ENCODE data around the gene ZNF837. TPM values are rescaled to one million over a fixed set of nuclear protein-coding genes. Genes with fewer than 3 reads are reported as not detected.
A peak's percentile ranks its signal among the peaks of the same experiment; 100 is the strongest.
"Not testable (repeated sequence)": the region's sequence is repeated elsewhere in the genome, so short reads cannot be mapped to it uniquely, and the experiment has no call there.

Gene ZNF837
- total RNA-seq, 1 donor from 2014 or later: 1.4 TPM

GRCh38 chr19:58381460-58382212 is 806 bp upstream of the ZNF837 start:
- Histone ChIP-seq H3K79me2 (ENCODE audit: low read depth) (peaks cover 17% of the 10 kb centered on the region), H3K9ac (no peak overlapping the region), H3K27me3 (no peaks in the 10 kb centered on the region), H3K4me1 (peaks cover 13% of the 10 kb centered on the region), H3F3A (ENCODE audit: low read depth) (peaks cover 17% of the 10 kb centered on the region), H3K9me3 (ENCODE audit: low read depth) (no peaks in the 10 kb centered on the region), H4K20me1 (ENCODE audit: low read depth) (no peaks in the 10 kb centered on the region), H2AFZ (replicated peaks) (no peak overlapping the region), H3K4me2 (peak overlapping the region; percentile 94), H3K36me3 (no peaks in the 10 kb centered on the region), H3K4me3 (peak overlapping the region; percentile 84), H3K27ac (no peak overlapping the region)
- Mint-ChIP-seq H3K9me3 (no peaks in the 10 kb centered on the region), H3K27me3 (ENCODE audit: insufficient read depth, low read depth) (peaks cover 11% of the 10 kb centered on the region), H3K36me3 (no peaks in the 10 kb centered on the region), H3K27ac (no peak overlapping the region), H3K4me3 (peak overlapping the region; percentile 90), H3K4me1 (peaks cover 26% of the 10 kb centered on the region)
- no peak for DNase-seq (ENCODE audit: low spot score)
- TF ChIP-seq EZH2phosphoT487 (IDR thresholded peaks at IDR 0.05) (no peak), CTCF (IDR thresholded peaks at IDR 0.05) (no peak), EZH2 (IDR thresholded peaks at IDR 0.05) (no peak)

- Mint-ChIP-seq H3K27me3 (ENCODE audit: insufficient read depth, low read depth) (peaks cover 11% of the 10 kb centered on the region), H3K9me3 (no peaks in the 10 kb centered on the region), H3K36me3 (no peaks in the 10 kb centered on the region), H3K27ac (peak overlapping the region; percentile 50), H3K4me3 (peak overlapping the region; percentile 90), H3K4me1 (peaks cover 20% of the 10 kb centered on the region)
- H3K9ac ChIP-seq: peak overlapping the region; percentile 73
- H4K20me1 ChIP-seq (ENCODE audit: low read depth): no peaks in the 10 kb centered on the region
- H3K36me3 ChIP-seq: no peaks in the 10 kb centered on the region
- no peaks in the 10 kb centered on the region for H3K27me3 ChIP-seq
- peaks cover 5% of the 10 kb centered on the region for H3K4me1 ChIP-seq
- peaks cover 7% of the 10 kb centered on the region for H3K79me2 ChIP-seq (ENCODE audit: low read depth)
- H2AFZ ChIP-seq (replicated peaks): peak overlapping the region; percentile 75
- no peak overlapping the region for H3K27ac ChIP-seq
- no peak for DNase-seq (ENCODE audit: low spot score)
- H3F3A ChIP-seq (ENCODE audit: low read depth): peaks cover 8% of the 10 kb centered on the region
- H3K9me3 ChIP-seq (ENCODE audit: low read depth): no peaks in the 10 kb centered on the region
- H3K4me3 ChIP-seq: peak overlapping the region; percentile 84
- TF ChIP-seq EZH2 (IDR thresholded peaks at IDR 0.05) (no peak), CTCF (IDR thresholded peaks at IDR 0.05) (no peak), EZH2phosphoT487 (IDR thresholded peaks at IDR 0.05) (no peak)
- peak overlapping the region; percentile 89 for H3K4me2 ChIP-seq
These were observed 681 bp downstream of the ZNF837 start for GRCh38 chr19:58380037-58380661.

- H3K9me3 Mint-ChIP-seq: no peaks in the 10 kb centered on the region
- Histone ChIP-seq H3K27ac (no peak overlapping the region), H3K4me2 (peak overlapping the region; percentile 89), H4K20me1 (ENCODE audit: low read depth) (no peaks in the 10 kb centered on the region), H3K36me3 (no peaks in the 10 kb centered on the region), H3K27me3 (no peaks in the 10 kb centered on the region), H3K79me2 (ENCODE audit: low read depth) (peaks cover 7% of the 10 kb centered on the region), H3K4me3 (no peak overlapping the region), H2AFZ (replicated peaks) (no peak overlapping the region), H3F3A (ENCODE audit: low read depth) (peaks cover 8% of the 10 kb centered on the region), H3K9ac (no peak overlapping the region), H3K4me1 (peaks cover 5% of the 10 kb centered on the region), H3K9me3 (ENCODE audit: low read depth) (no peaks in the 10 kb centered on the region)
- H3K27ac Mint-ChIP-seq: peak overlapping the region; percentile 50
- H3K4me1 Mint-ChIP-seq: peaks cover 18% of the 10 kb centered on the region
- peak overlapping the region; percentile 90 for H3K4me3 Mint-ChIP-seq
- no peak for DNase-seq (ENCODE audit: low spot score)
- peaks cover 9% of the 10 kb centered on the region for H3K27me3 Mint-ChIP-seq (ENCODE audit: insufficient read depth, low read depth)
- TF ChIP-seq EZH2 (IDR thresholded peaks at IDR 0.05) (no peak), CTCF (IDR thresholded peaks at IDR 0.05) (no peak), EZH2phosphoT487 (IDR thresholded peaks at IDR 0.05) (no peak)
- no peaks in the 10 kb centered on the region for H3K36me3 Mint-ChIP-seq
These were observed 1.6 kb downstream of the ZNF837 start for GRCh38 chr19:58379246-58379645.

- not testable (repeated sequence) for H3K79me2 ChIP-seq (ENCODE audit: low read depth)
These were observed 4.1 kb downstream of the ZNF837 start for GRCh38 chr19:58376724-58377123.

More at GRCh38 chr19:58376724-58377123, 4.1 kb downstream of the ZNF837 start:
- not testable (repeated sequence) for H4K20me1 ChIP-seq (ENCODE audit: low read depth); H3K36me3 Mint-ChIP-seq; H3K4me3 ChIP-seq; H3K4me2 ChIP-seq; H3K4me1 ChIP-seq; H3K36me3 ChIP-seq; H3K27ac Mint-ChIP-seq; H3K9me3 Mint-ChIP-seq; H2AFZ ChIP-seq (replicated peaks); H3F3A ChIP-seq (ENCODE audit: low read depth); H3K27me3 ChIP-seq; H3K27me3 Mint-ChIP-seq (ENCODE audit: insufficient read depth, low read depth); DNase-seq (ENCODE audit: low spot score); H3K9me3 ChIP-seq (ENCODE audit: low read depth); H3K9ac ChIP-seq; H3K27ac ChIP-seq; H3K4me3 Mint-ChIP-seq
- peaks cover 14% of the 10 kb centered on the region for H3K4me1 Mint-ChIP-seq
